ENCODE results near the gene GNMT.
A peak's percentile ranks its signal among the peaks of the same experiment; 100 is the strongest.
"Not testable (repeated sequence)": the region's sequence is repeated elsewhere in the genome, so short reads cannot be mapped to it uniquely, and the experiment has no call there.

GNMT gene

GRCh38 chr6:42941356-42941755 lies 19.2 kb upstream of the GNMT start:
- not testable (repeated sequence) for DNase-seq (ENCODE audit: low spot score)

DNA sequence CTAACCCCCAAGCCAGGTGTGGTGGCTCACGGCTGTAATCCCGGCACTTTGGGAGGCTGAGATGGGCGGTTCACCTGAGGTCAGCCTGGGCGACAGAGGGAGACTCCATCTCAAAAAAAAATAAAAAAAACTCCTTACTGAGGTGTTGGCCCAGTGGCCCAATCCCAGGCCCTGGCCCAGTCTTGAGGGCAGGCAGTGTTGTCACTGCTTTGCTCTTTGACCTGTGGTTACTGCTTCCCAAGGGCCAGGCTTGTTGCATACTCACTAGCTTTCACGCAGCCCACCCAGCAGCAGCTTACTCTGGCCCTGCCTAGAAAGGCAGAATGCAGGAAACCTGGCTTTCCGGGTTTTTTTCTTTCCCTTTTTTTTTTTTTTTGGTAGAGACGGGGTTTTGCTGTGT lies 18.1 kb upstream of the GNMT start:
- no peak for DNase-seq (ENCODE audit: low spot score)

GRCh38 chr6:42947950-42948349 lies 12.6 kb upstream of the GNMT start:
- no peak for DNase-seq (ENCODE audit: low spot score)

GRCh38 chr6:42952389-42952788 lies 8.2 kb upstream of the GNMT start:
- no peak for DNase-seq (ENCODE audit: low spot score)

GRCh38 chr6:42954405-42954804 lies 6.1 kb upstream of the GNMT start:
- not testable (repeated sequence) for DNase-seq (ENCODE audit: low spot score)

DNA sequence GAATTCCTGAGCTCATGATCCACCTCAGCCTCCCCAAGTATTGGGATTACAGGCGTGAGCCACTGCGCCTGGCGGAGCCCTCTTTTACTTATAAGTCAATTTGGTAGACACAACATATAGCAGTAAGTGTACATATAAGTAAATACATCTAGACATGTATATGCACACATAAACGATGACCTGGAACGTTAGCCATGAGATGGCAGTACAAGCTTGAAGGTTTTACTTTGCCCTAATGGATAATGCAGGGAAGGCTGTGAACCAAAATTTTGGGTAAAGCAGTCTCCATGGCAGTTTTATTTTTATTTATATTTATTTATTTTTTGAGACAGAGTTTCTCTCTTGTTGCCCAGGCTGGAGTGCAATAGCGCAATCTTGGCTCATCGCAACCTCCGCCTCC lies 2.4 kb upstream of the GNMT start:
- no peak for DNase-seq (ENCODE audit: low spot score)

GRCh38 chr6:42959917-42960242 lies 674 bp upstream of the GNMT start:
- DNase-seq (ENCODE audit: low spot score): no peak

- no peak for DNase-seq (ENCODE audit: low spot score)
Measured at GRCh38 chr6:42961020-42961470, 491 bp downstream of the GNMT start.

- no peak for DNase-seq (ENCODE audit: low spot score)
Measured at GRCh38 chr6:42962096-42962495, 1.5 kb downstream of the GNMT start.

DNA sequence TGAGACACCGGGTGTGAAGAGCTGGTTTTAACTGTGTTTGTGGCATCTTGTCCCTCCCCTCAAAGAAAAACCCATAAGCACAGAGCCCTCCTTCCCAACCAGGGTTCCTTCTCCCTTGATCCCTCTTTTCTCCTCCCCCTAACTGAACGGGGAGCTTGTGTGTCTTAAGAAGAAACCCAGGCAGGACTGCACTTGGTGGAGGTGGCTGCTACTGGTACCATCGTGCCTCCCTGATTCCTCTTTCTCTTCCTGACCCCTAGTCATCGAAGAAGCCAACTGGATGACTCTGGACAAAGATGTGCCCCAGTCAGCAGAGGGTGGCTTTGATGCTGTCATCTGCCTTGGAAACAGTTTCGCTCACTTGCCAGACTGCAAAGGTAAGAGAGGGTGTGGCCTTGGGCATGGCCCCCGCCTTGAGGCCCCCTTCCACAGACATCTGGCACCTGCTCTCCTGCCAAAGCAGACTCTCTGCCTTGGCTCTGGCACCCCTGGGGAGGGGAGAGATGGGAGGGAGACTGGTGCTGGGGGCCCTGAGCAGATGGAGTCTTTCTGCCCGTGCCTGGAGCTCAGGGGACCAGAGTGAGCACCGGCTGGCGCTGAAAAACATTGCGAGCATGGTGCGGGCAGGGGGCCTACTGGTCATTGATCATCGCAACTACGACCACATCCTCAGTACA lies 2.1 kb downstream of the GNMT start:
- DNase-seq (ENCODE audit: low spot score): no peak

DNA sequence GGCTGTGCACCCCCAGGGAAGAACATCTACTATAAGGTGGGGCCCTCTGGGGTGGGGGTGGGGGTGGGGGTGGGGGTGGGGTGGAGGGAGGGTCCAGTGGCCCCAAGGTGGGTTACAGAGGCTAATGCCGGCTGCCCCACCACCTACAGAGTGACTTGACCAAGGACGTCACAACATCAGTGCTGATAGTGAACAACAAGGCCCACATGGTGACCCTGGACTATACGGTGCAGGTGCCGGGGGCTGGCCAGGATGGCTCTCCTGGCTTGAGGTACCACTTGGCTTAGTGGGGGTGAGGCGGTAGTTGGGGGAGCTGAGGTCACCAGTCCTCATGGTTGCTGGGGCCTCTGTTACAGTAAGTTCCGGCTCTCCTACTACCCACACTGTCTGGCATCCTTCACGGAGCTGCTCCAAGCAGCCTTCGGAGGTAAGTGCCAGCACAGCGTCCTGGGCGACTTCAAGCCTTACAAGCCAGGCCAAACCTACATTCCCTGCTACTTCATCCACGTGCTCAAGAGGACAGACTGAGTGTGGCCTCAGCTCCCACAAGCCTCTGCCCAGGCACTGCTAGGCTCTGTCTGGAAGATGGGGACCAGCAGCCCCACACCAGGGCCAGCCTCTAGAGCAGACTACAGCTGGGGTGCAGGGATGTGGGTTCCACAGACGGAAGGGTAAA lies 2.8 kb downstream of the GNMT start:
- no peak for DNase-seq (ENCODE audit: low spot score)

DNA sequence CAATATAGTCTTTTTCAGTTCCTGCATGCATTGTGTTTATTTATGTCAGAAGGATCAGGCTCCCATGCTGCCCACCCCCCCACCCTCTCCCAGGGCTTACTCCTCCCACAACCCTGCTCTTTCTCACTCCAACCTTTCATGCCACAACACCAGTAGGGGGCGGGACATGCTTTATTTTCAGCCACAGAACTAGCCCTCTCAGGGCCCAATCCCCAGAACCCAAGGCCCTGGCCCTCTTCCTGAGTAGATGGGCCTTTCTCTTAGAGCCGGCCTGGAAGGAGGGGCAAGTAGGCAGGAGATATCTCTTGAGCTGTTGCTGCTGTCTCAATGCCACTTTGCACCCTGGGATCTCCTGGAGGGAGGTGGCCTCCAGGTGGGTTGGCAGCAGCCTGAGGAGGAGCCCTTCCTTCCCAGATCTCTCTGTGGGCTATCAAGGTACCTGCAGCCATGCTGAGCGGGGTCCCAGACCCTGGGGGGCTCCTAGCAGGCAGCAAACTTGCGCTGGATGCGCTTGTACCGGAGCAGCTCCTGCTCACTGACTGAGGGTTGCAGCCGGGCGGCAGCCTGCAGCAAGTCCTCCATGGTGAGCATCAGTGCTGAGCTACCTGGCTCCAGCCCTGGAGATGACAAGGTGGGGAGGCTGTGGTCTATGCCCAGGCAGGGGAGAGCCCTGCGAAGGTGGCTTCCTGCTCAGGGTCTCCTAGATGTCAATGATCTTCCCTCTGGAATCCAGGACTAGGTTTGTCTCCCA lies 3.5 kb downstream of the GNMT start:
- DNase-seq (ENCODE audit: low spot score): peak; percentile 43

GRCh38 chr6:42966571-42966970 lies 6.0 kb downstream of the GNMT start:
- DNase-seq (ENCODE audit: low spot score): no peak

GRCh38 chr6:42967228-42967627 lies 6.7 kb downstream of the GNMT start:
- DNase-seq (ENCODE audit: low spot score): no peak

DNA sequence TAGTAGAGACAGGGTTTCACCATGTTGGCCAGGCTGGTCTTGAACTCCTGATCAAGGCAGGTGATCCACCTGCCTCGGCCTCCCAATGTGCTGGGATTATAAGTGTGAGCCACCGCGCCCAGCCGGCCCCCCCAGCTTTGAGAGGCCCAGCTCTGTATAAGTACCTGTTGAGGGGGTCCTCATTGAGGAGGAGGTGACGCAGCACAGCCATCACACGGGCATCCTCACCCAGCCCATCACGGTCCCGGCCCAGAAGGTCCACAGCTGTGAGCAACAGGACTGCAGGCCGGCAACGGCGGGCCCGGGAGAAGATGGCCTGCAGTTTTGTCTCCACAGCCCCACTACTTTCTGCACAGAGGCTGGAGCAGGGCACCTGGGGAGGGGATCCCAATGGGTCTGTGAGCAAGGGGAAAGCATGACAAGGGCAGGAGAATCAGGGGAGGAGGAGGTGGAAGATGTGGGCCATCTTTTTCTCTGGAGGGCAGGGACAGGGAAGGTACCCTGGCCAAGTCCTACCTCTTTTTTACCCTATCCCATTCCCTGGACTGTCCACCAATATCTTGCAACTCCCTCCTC lies 7.7 kb downstream of the GNMT start:
- DNase-seq (ENCODE audit: low spot score): no peak

- no peak for DNase-seq (ENCODE audit: low spot score)
Measured at GRCh38 chr6:42968783-42969182, 8.2 kb downstream of the GNMT start.

DNA sequence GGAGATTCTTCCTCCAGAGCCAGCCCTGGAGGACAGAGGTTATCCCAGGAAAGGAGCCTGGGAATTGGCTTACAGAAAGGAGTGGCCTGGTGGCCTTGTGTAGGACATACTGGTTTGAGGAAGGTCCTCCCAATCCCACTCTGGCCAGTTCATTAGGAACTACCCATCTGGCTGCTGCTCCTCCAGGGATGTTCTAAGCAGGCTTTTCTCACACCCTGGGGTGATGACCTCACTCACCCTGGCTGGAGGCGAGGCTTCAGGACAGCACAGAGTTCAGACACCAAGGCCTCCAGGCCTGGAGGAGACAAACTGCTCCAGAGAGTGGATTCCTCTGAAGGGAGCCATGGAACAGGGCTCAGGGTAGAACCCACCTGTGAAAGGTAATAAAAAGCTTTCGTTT lies 8.9 kb downstream of the GNMT start:
- no peak for DNase-seq (ENCODE audit: low spot score)

GRCh38 chr6:42969934-42970333 lies 9.4 kb downstream of the GNMT start:
- DNase-seq (ENCODE audit: low spot score): no peak

GRCh38 chr6:42970871-42971612 lies 10.5 kb downstream of the GNMT start:
- no peak for DNase-seq (ENCODE audit: low spot score)

- no peak for DNase-seq (ENCODE audit: low spot score)
Measured at GRCh38 chr6:42971746-42972327, 11.3 kb downstream of the GNMT start.

- no peak for DNase-seq (ENCODE audit: low spot score)
Measured at GRCh38 chr6:42973926-42974325, 13.4 kb downstream of the GNMT start.
